Vagina (tissue), 2 donors: Measurements from ENCODE around the gene CIROP.

Source experiments
- CTCF ChIP-seq, 3 experiments: fragments of 450-650 bp in 2 of 3; fragments of 200-600 bp in 1 of 3; sonication (generic) in 1 of 3; IDR thresholded peaks; one replicate each; pipeline ENCODE4 v1.5.1; 2017 to 2019; ENCODE audit warnings: antibody characterized with exemption in 3 of 3, mild to moderate bottlenecking in 2 of 3, moderate library complexity in 2 of 3
- POLR2A ChIP-seq, 2 donors: fragments of 450-650 bp; IDR thresholded peaks; one replicate each; pipeline ENCODE4 v1.6.1; 2017; ENCODE audit warnings: antibody characterized with exemption in 2 of 2, mild to moderate bottlenecking in 2 of 2, moderate library complexity in 2 of 2
- POLR2AphosphoS5 ChIP-seq, 2 donors: sonication (generic); formaldehyde crosslinking; IDR thresholded peaks; one replicate each; pipeline ENCODE4 v1.9.0; 2017; ENCODE audit warnings: antibody characterized with exemption in 2 of 2, mild to moderate bottlenecking in 2 of 2, low read depth in 1 of 2; ENCODE audit not compliant: insufficient read depth in 1 of 2

DNA sequence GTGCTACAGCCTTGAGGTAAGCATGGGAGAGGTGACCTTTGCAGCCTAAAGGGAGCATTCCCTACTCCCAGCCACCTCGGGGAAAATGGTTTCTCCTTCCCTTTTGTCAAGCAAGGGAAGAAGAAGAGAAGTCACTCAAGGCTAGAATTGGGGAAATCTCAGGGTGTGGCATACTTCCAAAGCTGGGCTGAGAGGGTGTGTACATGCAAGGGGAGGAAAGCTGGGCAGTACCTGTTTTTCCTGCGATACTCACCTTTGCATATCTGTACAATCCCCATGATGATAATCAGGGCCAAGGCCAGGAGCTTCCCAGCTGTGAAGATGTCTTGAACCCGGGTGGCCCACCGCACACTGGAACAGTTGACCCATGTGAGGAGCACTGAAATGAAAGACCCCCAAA lies 38.0 kb upstream of the CIROP start:
- no peak for TF ChIP-seq CTCF (IDR thresholded peaks at IDR 0.05)
- TF ChIP-seq POLR2AphosphoS5 (IDR thresholded peaks at IDR 0.05; ENCODE audit: insufficient read depth in 1 of 2, low read depth in 1 of 2) = no peak
- no peak for TF ChIP-seq POLR2A (IDR thresholded peaks at IDR 0.05)
